WTC11 (cell line): Measurements from ENCODE around the gene TMEM164. TPM values are rescaled to one million over a fixed set of nuclear protein-coding genes. Genes with fewer than 3 reads are reported as not detected.

ENCODE experiments used
- ATAC-seq: fragments of 200-7000 bp; cut with Tn5 transposase; 2 replicates; pipeline ENCODE4 v1.10.0; 2021; ENCODE audit warnings: mild to moderate bottlenecking, moderate library complexity
- CTCF ChIA-PET: fragments of 300-600 bp; sonication (Branson Sonifier 250); formaldehyde crosslinking; loops from one replicate; lab custom pipeline; 2021; ENCODE audit warnings: antibody characterized with exemption; lab: Charles Lee
- POLR2A ChIA-PET: fragments of 350-600 bp; sonication (Branson Sonifier 250); formaldehyde crosslinking; loops from one replicate; lab custom pipeline; 2021; ENCODE audit warnings: antibody characterized with exemption; lab: Charles Lee
- DNase-seq: peaks from one replicate; pipeline ENCODE4 v3.0.0; 2021; ENCODE audit warnings: low spot score
- H3K27ac Mint-ChIP-seq: 2 replicates; pipeline ENCODE4 v1.8.0; 2021; ENCODE audit warnings: mixed read lengths
- H3K27me3 Mint-ChIP-seq: 2 replicates; pipeline ENCODE4 v1.8.0; 2021; ENCODE audit warnings: low read depth, mild to moderate bottlenecking, moderate library complexity, mixed read lengths
- H3K36me3 Mint-ChIP-seq: 2 replicates; pipeline ENCODE4 v1.8.0; 2021; ENCODE audit warnings: mixed read lengths
- H3K4me1 Mint-ChIP-seq: 2 replicates; pipeline ENCODE4 v1.8.0; 2022; ENCODE audit warnings: mixed read lengths
- H3K4me3 Mint-ChIP-seq: 2 replicates; pipeline ENCODE4 v1.8.0; 2021; ENCODE audit warnings: mild to moderate bottlenecking, moderate library complexity, mixed read lengths
- H3K9me3 Mint-ChIP-seq: 2 replicates; pipeline ENCODE4 v1.8.0; 2021; ENCODE audit warnings: mixed read lengths
- CBFB ChIP-seq: sonication (generic); formaldehyde crosslinking; IDR thresholded peaks from 2 replicates; pipeline ENCODE4 v1.8.1; 2022; ENCODE audit warnings: mild to moderate bottlenecking, low read depth, missing genetic modification reagents
- ESRRA ChIP-seq: sonication (generic); formaldehyde crosslinking; IDR thresholded peaks from 2 replicates; pipeline ENCODE4 v1.8.1; 2022; ENCODE audit warnings: mild to moderate bottlenecking, missing genetic modification reagents, borderline replicate concordance
- ETV6 ChIP-seq: sonication (generic); formaldehyde crosslinking; IDR thresholded peaks from 2 replicates; pipeline ENCODE4 v1.8.1; 2022; ENCODE audit warnings: mild to moderate bottlenecking, missing genetic modification reagents
- IRF2 ChIP-seq: sonication (generic); formaldehyde crosslinking; IDR thresholded peaks from 2 replicates; pipeline ENCODE4 v1.8.0; 2022; ENCODE audit warnings: low read depth, missing genetic modification reagents, borderline replicate concordance
- NFATC4 ChIP-seq: fragments of 250-450 bp; sonication (Bioruptor Pico); IDR thresholded peaks from 2 replicates; pipeline ENCODE4 v1.9.0; 2021; ENCODE audit warnings: mild to moderate bottlenecking
- NFYB ChIP-seq: sonication (generic); formaldehyde crosslinking; conservative IDR thresholded peaks from 2 replicates; pipeline ENCODE4 v1.8.0; 2022; ENCODE audit warnings: low read depth, missing genetic modification reagents
- SMAD4 ChIP-seq: sonication (generic); formaldehyde crosslinking; IDR thresholded peaks from 2 replicates; pipeline ENCODE4 v1.8.0; 2022; ENCODE audit warnings: mild to moderate bottlenecking, missing genetic modification reagents
- TP53 ChIP-seq: sonication (generic); formaldehyde crosslinking; IDR thresholded peaks from 2 replicates; pipeline ENCODE4 v1.8.1; 2023; ENCODE audit warnings: mild to moderate bottlenecking, missing genetic modification reagents
- ZNF138 ChIP-seq: sonication (generic); formaldehyde crosslinking; conservative IDR thresholded peaks from 2 replicates; pipeline ENCODE4 v1.8.1; 2022; ENCODE audit warnings: mild to moderate bottlenecking, moderate library complexity, missing genetic modification reagents
- ZNF671 ChIP-seq: fragments of 250-450 bp; sonication (Bioruptor Pico); IDR thresholded peaks from 2 replicates; pipeline ENCODE4 v1.8.0; 2021; ENCODE audit warnings: mild to moderate bottlenecking
- total RNA-seq: library from RNA; stranded (reverse); gene quantifications from 3 replicates; pipeline ENCODE4 v1.2.3, GENCODE V29; 2021
- TF ChIP-seq, protein P1 (sequence below): sonication (generic); formaldehyde crosslinking; IDR thresholded peaks from 2 replicates; pipeline ENCODE4 v1.8.1; 2023; ENCODE audit warnings: mild to moderate bottlenecking, moderate library complexity, missing genetic modification reagents
- TF ChIP-seq, protein P2 (sequence below): fragments of 250-450 bp; sonication (Bioruptor Pico); IDR thresholded peaks from 2 replicates; pipeline ENCODE4 v1.9.0; 2021; ENCODE audit warnings: moderate library complexity, mild to moderate bottlenecking, inconsistent platforms, borderline replicate concordance
- TF ChIP-seq, protein P3 (sequence below): fragments of 250-450 bp; sonication (Bioruptor Pico); IDR thresholded peaks from 2 replicates; pipeline ENCODE4 v1.9.0; 2021; ENCODE audit warnings: mild to moderate bottlenecking
- TF ChIP-seq, protein P4 (sequence below): fragments of 250-450 bp; sonication (Bioruptor Pico); IDR thresholded peaks from 2 replicates; pipeline ENCODE4 v1.8.0; 2021; ENCODE audit warnings: mild to moderate bottlenecking
- TF ChIP-seq, protein P5 (sequence below): sonication (generic); formaldehyde crosslinking; IDR thresholded peaks from 2 replicates; pipeline ENCODE4 v1.8.0; 2022; ENCODE audit warnings: mild to moderate bottlenecking, missing genetic modification reagents
- TF ChIP-seq, protein P6 (sequence below): sonication (generic); formaldehyde crosslinking; IDR thresholded peaks from 2 replicates; pipeline ENCODE4 v1.8.0; 2023; ENCODE audit warnings: missing genetic modification reagents

TMEM164 gene
- total RNA-seq, 1 experiment from 2014 or later, result 16.0 TPM

DNA sequence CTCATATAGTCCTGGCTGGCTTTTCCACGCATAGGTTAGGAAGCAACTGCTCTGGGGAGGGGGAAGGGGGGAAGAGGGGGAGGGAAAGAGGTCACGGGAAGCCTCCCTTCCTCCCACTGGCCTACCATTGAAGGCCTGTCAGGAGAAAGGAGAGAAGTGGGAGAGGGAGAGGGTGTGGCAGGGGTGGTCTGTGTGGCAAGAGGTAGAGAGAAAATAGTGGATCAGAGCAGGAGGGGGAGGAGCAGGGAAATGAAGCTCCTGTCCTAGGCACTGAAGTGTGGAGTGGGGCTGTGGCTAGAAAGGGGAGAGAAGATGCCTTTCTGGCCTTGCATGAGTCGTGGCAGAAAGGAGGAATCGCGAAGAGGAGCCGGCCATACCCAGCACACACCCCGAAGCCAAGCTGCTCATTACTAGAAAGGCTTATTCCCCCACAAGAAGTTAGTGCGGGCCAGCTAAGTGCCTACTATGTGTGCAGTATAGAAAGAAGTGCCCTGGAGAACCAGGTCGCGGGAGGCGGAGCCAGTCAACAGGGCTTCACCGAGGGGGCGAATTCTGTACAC lies 1.1 kb upstream of the TMEM164 start:
- no peak for TF ChIP-seq CBFB (CRISPR knock-in tag)
- TF ChIP-seq ZNF138 (CRISPR knock-in tag), result no peak
- no peak for TF ChIP-seq SMAD4 (CRISPR knock-in tag)
- no peak for TF ChIP-seq TP53 (CRISPR knock-in tag)
- TF ChIP-seq ZNF671 (CRISPR knock-in tag), result no peak
- TF ChIP-seq, protein P1, sequence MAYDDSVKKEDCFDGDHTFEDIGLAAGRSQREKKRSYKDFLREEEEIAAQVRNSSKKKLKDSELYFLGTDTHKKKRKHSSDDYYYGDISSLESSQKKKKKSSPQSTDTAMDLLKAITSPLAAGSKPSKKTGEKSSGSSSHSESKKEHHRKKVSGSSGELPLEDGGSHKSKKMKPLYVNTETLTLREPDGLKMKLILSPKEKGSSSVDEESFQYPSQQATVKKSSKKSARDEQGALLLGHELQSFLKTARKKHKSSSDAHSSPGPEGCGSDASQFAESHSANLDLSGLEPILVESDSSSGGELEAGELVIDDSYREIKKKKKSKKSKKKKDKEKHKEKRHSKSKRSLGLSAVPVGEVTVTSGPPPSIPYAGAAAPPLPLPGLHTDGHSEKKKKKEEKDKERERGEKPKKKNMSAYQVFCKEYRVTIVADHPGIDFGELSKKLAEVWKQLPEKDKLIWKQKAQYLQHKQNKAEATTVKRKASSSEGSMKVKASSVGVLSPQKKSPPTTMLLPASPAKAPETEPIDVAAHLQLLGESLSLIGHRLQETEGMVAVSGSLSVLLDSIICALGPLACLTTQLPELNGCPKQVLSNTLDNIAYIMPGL, result no peak
- no peak for TF ChIP-seq ESRRA (CRISPR knock-in tag)
- TF ChIP-seq, protein P2, sequence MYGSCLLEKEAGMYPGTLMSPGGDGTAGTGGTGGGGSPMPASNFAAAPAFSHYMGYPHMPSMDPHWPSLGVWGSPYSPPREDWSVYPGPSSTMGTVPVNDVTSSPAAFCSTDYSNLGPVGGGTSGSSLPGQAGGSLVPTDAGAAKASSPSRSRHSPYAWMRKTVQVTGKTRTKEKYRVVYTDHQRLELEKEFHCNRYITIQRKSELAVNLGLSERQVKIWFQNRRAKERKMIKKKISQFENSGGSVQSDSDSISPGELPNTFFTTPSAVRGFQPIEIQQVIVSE (CRISPR knock-in tag), result no peak
- no peak for TF ChIP-seq NFYB (CRISPR knock-in tag)
- TF ChIP-seq, protein P3, sequence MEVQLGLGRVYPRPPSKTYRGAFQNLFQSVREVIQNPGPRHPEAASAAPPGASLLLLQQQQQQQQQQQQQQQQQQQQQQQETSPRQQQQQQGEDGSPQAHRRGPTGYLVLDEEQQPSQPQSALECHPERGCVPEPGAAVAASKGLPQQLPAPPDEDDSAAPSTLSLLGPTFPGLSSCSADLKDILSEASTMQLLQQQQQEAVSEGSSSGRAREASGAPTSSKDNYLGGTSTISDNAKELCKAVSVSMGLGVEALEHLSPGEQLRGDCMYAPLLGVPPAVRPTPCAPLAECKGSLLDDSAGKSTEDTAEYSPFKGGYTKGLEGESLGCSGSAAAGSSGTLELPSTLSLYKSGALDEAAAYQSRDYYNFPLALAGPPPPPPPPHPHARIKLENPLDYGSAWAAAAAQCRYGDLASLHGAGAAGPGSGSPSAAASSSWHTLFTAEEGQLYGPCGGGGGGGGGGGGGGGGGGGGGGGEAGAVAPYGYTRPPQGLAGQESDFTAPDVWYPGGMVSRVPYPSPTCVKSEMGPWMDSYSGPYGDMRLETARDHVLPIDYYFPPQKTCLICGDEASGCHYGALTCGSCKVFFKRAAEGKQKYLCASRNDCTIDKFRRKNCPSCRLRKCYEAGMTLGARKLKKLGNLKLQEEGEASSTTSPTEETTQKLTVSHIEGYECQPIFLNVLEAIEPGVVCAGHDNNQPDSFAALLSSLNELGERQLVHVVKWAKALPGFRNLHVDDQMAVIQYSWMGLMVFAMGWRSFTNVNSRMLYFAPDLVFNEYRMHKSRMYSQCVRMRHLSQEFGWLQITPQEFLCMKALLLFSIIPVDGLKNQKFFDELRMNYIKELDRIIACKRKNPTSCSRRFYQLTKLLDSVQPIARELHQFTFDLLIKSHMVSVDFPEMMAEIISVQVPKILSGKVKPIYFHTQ, result no peak
- TF ChIP-seq, protein P4, sequence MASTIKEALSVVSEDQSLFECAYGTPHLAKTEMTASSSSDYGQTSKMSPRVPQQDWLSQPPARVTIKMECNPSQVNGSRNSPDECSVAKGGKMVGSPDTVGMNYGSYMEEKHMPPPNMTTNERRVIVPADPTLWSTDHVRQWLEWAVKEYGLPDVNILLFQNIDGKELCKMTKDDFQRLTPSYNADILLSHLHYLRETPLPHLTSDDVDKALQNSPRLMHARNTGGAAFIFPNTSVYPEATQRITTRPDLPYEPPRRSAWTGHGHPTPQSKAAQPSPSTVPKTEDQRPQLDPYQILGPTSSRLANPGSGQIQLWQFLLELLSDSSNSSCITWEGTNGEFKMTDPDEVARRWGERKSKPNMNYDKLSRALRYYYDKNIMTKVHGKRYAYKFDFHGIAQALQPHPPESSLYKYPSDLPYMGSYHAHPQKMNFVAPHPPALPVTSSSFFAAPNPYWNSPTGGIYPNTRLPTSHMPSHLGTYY (CRISPR knock-in tag), result no peak
- TF ChIP-seq, protein P5, sequence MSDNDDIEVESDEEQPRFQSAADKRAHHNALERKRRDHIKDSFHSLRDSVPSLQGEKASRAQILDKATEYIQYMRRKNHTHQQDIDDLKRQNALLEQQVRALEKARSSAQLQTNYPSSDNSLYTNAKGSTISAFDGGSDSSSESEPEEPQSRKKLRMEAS, result no peak
- TF ChIP-seq, protein P6, sequence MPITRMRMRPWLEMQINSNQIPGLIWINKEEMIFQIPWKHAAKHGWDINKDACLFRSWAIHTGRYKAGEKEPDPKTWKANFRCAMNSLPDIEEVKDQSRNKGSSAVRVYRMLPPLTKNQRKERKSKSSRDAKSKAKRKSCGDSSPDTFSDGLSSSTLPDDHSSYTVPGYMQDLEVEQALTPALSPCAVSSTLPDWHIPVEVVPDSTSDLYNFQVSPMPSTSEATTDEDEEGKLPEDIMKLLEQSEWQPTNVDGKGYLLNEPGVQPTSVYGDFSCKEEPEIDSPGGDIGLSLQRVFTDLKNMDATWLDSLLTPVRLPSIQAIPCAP (CRISPR knock-in tag), result no peak
- TF ChIP-seq ETV6 (CRISPR knock-in tag), result no peak
- TF ChIP-seq IRF2 (CRISPR knock-in tag), result no peak
- TF ChIP-seq NFATC4 (CRISPR knock-in tag), result no peak
- H3K36me3 Mint-ChIP-seq, result no peaks in the 10 kb centered on the region
- peak overlapping the region; percentile 82 for H3K4me3 Mint-ChIP-seq
- H3K27ac Mint-ChIP-seq, result no peak overlapping the region; the same call in 1 of the 2 replicates
- ATAC-seq, result no peak
- CTCF ChIA-PET, result interaction anchor here (1.1 kb wide), 1 partner anchor 417 kb away, joined by 4 read pairs; no protein-coding TSS in a partner anchor
- H3K4me1 Mint-ChIP-seq, result peaks cover 25% of the 10 kb centered on the region
- peaks cover 1% of the 10 kb centered on the region; the same call in 1 of the 2 replicates for H3K27me3 Mint-ChIP-seq
- DNase-seq, result no peak
- no peaks in the 10 kb centered on the region for H3K9me3 Mint-ChIP-seq
- POLR2A ChIA-PET, result no interaction called here
